Measurements from ENCODE around the gene TRIM39.

DNA sequence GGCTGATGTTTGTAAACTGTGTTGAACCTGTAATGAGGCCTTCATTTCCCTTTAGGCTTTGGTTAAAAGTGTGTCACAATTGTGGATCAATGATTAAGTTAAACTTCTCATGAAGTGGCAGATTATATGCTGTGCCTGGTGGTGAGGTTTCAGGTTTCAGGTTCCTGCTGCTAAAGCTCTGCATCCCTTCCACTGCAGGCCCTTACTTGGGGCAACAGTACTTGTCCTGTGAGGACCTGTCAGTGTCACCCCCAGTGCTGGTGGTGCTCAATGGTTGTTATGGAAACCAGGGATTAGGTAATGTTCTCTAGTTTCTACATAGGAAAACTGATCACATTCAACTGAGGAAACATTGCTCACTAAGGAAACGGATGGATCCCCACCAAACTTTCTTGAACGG is 36.7 kb downstream of the TRIM39 start:
- TF ChIP-seq EZH2 (IDR thresholded peaks at IDR 0.05; ENCODE audit: insufficient read depth, poor library complexity, severe bottlenecking) (no peak), EZH2phosphoT487 (IDR thresholded peaks at IDR 0.05; ENCODE audit: insufficient read depth, low read depth) (no peak)

Measured in GM23248 (cell line).